HG02759 (cell line): ENCODE results near the gene CALML5.

Experiments used
- ATAC-seq: cut with Tn5 transposase; IDR thresholded peaks from one replicate; pipeline ENCODE4 v1.9.1; 2021; ENCODE audit warnings: mild to moderate bottlenecking, moderate library complexity; ENCODE audit not compliant: unreplicated experiment

Gene CALML5, protein sequence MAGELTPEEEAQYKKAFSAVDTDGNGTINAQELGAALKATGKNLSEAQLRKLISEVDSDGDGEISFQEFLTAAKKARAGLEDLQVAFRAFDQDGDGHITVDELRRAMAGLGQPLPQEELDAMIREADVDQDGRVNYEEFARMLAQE

DNA sequence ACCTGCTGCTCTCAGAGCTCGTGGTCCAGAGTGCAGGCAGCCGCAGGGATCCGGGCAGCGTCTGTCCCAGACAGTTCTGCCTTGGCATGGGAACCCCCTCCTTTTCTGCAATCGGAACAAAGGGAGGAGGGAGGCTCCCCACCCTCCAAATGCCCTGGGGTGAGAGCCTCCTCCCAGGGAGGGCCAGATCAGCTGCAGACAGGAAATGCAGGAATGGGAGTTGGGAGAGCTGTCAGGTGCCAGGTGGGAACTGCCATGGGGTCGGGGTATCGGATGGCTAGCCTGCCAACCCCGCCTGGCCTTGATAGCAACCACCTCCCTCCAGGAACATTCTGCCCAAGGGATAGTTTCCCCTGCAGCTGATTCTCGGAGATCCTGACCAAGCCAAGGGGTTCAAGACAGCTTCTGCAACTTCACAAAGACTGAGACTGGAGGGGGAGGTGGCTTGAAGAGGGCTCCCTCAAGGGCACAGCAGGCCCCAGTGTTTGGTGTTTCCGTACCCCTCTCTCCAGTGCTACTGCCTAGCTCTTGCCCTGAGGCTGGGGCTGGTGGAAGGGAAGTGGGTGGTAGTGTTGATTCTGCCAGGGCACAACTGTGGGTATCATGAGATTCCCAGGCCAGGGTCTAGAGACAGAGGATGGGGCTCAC, at the start of gene CALML5:
TSS of gene CALML5 (minus strand) at position 78 of the 648 bp plus-strand sequence. CDS start 132 bp downstream, outside the sequence.
- ATAC-seq, result no peak

DNA sequence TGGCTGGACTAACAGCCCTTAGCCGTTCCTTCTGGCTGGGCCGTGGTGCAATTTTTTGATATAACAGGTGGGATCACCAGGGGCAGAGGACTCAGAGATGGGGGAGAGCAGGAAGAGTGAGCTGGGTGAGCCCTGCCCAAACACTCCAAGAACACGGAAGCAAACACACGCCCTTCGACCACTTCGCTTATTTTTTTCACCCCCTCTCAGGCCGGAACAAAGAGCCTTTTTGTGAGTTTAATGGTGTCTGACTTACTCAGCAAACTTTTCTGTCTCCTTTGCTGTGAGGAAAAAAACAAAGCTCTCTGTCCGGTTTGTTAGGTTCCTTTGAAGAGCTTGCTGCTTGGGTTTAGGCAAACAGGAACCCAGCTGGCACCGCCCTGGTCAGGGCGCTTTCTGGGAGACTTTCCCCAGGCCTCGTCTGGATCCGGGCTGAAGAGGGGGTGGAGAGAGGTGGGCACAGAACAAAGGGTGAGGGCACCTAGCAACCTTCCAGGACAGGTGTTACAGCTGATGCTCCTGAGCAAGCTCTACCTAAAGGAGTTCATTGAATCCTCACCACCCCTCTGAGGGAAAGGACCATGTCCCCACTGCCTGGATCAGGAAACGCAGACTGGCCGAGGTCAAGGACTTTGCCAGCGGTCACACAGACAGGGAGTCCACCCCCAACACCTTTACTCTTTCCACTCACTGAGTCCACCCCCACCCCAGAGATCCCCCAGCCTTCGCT, 48.7 kb upstream of the CALML5 start:
- no peak for ATAC-seq

DNA sequence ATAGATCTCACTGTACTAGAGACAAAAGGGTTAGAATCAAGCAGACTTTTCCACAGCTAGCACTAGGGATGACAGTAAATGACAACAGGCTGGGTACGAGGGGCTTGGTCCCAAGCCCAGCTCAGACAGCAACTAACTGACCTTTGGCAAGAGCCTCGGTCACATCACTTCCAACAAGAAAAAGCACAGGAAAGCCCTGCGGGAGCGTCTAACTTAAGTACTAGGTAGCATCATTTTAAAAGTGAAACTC, 48.2 kb upstream of the CALML5 start:
- no peak for ATAC-seq

DNA sequence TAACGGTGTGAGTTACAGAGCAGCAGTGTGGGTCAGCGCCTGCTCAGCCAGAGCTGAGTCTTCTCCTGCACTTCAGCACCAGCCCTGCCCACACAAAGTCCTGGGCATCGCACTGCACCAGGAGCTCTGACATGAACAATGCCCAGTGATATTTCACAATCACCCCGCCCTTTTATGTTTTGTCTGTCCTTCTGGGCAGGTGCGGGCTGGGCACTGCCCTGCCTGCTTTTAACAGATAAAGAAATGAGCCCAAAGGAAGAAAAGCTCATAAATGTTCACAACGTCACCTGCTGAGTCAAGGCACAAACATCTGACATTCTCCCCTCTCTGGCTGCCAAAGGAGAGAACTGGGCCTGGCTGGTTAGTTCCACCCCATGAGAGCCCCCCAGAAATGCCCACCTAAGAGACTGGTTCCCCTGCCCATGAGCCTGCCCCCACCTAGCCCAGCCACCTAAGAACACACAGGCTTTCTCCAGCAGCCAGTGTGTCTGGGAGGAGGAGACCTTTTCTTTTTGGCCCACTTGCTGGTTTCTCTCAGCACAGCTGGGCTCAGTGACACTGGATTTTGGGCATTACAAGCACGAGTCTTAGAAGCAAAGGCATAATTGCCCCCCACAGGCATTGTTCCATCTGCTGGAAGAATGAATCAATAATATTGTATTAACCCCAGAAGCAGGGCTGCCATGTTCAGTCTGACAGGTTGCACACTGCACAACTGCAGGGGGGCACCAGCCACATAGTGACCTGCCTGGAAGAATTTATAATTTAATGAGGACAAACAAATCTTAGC, 47.7 kb upstream of the CALML5 start:
- ATAC-seq, result no peak

DNA sequence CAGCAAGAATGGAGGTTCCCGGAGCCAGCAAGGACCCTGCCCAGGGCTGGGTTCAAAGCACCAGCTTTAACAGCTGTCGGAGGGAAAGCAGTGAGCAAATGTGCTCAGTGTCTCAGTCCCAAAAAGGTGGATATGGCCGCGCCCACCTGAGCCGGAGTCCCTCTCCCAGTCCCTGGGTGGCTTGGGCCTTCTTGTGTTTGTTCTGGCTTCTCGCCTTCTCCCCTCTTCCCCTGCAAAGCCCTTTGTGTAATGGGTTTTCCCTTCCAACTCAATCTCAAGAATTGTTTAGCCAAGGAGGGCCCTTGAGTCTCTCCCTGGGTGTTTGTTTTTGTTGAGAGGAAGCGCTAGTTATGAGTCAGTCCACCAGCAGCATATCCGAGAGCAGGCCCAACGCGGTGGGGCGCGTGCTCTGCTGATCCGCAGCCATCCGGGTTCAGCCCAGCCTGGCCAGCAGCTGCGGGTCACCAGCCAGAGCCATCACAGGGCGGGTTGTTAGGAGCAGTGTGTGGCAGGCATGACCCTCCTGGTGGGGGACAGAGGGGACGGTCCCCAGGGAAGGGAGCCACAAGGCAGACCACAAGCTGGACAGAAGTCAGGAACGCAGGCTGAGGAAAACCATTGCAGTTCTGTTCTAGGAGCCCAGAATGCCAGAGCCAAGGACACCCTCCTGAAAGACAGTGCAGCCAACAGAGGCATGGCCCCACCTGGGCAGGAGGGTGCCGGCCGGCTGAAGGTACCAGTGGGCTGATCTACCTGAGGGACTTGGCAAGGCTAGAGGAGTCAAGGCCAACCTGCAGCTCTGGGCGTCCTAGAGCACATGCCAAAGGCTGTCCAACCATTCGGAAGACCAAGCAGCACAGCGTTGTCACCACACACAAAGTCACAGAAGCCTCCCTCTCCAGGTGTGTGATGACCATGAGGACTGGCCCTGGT, 46.7 kb upstream of the CALML5 start:
- no peak for ATAC-seq

DNA sequence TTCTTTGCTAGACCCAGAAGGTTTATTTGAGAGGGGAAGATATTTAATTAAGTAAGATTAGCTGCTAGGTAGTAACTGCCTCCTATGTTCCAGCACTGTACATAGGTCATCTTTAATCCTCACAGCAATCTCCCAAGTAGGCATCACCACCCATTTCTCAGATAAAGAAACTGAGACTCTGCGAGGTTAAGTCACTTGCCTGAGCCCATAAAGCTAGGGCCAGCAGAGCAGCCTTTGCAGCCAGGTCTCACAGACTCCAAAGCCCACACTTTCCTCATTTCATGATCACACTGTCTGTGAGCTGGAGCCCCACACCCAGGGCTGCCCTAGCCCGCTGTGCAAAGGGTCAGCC, 46.0 kb upstream of the CALML5 start:
- no peak for ATAC-seq

DNA sequence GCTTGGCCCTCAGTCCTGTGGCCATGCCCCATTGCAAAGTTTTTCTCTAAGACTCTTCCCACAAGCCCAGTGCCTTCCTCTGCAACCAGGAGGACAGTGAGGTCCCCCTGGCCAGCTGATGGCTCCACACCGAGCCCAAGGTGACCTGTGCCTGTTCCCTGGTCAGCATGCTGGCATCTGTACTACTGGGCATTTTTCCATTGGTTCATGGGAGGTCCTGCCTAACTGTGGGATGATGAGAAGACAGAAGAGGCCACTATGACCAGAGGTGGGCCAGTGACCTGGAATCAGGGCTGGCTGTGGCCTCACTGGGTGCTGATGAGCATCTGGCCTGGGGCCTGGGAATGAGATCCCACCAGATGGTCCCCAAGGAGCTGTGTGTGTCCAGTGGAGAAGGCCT, 45.6 kb upstream of the CALML5 start:
- no peak for ATAC-seq

DNA sequence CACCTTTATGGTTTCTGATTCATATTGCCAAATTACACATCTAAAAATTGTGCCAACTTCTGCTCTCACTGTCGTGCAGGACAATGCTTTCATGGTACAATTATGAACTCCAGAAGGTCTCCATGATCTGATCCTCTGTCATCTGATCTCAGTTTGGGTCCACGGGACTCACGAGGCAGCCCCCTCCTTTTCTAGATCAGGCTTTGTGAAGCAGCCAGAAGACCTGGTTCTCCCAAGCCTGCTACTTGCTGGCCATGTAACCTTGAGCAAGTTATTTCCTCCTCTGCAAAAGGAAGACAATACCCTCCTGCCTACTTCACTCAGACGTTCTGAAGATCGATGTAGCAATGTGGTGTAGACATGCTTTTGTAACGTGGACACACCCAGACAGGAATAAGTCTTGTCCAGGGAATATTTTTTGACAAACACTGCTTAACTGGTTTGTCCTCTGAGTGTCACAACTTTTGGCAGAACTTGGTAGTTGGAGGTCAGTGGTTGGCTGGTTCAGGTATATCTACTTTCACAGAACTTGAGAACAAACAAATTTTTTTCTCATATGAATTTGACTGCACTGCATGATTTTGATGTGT, 44.9 kb upstream of the CALML5 start:
- no peak for ATAC-seq

DNA sequence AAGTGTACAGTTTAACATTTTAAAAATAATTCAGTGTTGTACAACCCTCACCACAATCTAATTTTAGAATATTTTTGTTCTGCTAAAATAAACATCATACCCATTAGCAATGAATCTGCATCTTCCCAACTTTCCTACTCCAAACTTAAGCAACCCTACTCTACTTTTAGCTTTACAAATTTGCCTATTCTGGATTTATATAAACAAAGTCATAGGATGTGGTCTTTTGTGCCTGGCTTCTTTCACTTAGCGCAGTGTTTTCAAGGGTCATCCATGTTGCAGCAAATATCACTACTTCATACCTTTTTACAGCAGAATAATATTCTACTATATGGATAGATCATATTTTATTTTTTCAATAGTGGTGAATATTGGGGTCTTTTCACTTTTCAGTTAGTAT, 44.3 kb upstream of the CALML5 start:
- ATAC-seq, result no peak

DNA sequence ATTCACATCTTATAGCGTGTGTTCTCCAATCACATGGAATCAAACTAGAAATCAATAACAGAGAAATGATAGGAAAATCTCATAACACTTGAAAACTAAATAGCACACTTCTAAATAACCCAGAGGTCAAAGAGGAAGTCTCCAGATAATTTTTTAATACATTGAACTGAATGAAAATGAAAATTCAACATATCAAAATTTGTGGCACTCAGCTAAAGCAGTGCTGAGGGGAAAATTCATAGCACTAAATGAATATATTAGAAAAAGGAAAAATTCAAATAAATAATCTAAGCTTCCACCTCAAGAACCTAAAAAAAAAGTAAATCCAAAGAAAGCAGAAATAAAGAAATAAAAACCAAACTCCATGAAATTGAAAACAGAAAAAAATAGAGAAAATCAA, 42.7 kb upstream of the CALML5 start:
- no peak for ATAC-seq

DNA sequence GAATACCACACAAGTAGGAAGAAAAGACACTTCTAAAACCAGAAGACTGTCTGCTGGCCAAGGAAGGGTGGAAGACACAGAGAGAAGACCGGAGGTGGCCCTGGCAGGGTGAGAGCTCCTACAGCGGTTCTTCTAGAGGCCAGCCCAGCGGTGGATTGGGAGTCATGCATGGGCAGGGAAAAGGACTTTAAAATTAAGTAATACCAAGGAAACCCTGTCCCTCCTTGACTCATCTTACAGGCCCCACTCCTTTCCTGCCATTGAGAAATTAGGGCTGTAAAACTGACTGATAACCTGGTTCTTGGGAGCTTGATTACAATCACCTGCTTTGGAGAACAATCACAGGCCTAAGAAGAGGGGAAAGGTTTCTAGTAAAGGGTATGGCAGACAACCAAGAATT, 41.5 kb upstream of the CALML5 start:
- no peak for ATAC-seq

DNA sequence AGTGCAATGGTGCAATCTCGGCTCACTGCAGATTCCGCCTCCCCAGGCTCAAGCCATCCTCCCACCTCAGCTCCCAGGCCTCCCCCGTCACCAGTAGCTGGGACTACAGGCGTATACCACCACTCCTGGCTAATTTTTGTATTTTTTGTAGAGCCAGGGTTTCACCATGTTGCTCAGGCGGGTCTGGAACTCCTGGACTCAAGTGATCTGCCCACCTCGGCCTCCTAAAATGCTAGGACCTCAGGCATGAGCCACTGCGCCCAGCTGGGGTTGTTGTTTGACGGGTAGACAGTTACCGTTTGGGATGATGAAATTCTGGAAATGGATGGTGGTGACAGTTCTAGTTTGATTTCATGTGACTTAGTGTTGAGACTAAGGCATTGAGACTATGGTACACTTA, 40.7 kb upstream of the CALML5 start:
- no peak for ATAC-seq

DNA sequence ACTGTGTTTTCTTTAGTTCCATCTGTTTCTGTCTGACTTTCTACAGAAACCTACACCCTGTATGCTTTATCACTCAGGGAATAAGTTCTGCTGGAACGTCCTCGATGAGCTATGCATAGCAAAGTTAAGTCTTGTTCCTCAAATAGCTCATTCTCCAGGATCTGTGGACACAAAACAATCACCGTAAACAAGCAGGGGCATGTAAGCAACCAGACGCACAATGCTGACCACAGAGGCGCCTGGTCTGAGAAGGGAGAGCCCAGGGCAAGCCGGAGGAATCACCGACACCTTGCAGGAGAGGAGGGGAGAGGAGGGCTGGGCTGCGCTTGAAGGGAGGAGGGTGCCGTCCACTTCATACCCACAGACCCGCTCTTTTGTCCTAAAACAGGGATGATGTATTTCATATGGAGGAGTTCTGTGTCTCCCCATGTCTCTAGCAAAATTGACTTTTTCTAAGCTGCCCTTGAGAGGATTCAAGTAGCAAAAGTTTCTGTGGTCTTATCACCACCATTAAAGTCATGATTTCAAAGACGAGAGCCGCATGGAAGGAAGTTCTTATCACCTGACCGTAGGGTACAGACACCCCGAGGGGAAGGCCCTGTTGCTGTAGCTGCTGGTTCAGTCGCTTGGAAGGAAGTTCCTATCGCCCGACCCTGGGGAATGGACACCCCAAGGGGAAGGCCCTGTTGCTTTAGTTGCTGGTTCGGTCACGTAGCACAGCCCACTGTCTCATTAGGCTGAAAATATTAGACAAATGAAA, 39.7 kb upstream of the CALML5 start:
- ATAC-seq, result no peak

DNA sequence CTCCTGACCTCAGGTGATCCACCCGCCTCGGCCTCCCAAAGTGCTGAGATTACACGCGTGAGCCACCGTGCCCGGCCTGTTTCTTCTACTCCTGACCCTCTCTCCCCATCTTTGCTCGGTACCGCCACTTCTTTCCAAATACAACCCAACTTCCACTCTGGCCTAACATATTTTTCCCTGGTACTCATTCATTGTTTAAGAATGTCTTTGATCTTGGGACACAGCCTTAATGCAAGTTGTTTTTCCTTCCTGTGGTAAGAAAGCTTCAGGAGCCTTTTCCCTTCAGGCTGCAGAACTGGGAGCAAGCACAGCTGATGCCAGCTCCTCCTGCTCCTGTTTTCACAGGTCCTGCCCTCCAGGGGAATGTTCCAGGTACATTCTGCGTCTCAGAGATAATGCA, 39.1 kb upstream of the CALML5 start:
- no peak for ATAC-seq

DNA sequence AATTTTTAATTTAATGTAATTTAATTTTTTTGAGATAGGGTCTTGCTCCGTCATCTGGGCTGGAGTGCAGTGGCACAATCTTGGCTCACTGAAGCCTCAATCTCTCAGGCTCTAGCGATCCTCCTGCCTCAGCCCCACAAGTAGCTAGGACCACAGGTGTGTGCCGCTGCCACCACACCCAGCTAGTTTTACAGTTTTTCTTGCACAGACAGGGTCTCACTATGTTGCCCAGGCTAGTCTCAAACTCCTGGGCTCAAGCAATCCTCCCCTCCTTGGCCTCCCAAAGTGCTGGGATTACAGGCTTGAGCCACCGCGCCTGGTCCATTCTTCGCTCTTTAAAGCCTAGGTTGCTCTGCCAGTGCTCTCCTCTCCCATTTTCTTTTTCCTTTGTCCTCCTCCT, 38.3 kb upstream of the CALML5 start:
- ATAC-seq, result no peak

DNA sequence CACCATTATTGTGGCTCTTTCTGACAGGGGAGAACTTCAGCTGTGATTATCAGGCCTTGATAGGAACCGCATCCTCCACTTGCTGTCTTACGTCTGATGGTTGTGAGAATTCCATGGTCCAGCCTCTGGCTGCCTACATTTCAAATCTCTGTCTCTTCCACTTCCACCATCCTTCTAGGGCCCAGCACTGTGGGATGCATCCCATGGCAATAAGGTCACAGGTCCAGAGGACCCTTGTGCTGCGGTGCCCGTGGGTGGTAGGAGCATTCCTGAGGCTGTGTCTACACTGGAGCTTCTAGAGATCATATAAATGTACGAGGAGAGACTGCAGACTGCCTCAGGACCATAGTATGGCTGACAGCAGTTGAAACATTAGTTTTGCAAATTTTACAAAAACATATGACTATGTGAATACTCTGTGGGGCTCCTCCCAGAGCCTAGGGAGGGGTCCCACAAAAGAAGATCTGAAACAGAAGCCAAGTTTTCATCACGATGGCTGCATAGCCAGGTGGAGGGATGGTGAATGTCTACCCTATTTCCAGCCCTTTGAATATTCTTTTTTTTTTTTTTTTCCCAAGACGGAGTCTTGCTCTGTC, 37.2 kb upstream of the CALML5 start:
- no peak for ATAC-seq

DNA sequence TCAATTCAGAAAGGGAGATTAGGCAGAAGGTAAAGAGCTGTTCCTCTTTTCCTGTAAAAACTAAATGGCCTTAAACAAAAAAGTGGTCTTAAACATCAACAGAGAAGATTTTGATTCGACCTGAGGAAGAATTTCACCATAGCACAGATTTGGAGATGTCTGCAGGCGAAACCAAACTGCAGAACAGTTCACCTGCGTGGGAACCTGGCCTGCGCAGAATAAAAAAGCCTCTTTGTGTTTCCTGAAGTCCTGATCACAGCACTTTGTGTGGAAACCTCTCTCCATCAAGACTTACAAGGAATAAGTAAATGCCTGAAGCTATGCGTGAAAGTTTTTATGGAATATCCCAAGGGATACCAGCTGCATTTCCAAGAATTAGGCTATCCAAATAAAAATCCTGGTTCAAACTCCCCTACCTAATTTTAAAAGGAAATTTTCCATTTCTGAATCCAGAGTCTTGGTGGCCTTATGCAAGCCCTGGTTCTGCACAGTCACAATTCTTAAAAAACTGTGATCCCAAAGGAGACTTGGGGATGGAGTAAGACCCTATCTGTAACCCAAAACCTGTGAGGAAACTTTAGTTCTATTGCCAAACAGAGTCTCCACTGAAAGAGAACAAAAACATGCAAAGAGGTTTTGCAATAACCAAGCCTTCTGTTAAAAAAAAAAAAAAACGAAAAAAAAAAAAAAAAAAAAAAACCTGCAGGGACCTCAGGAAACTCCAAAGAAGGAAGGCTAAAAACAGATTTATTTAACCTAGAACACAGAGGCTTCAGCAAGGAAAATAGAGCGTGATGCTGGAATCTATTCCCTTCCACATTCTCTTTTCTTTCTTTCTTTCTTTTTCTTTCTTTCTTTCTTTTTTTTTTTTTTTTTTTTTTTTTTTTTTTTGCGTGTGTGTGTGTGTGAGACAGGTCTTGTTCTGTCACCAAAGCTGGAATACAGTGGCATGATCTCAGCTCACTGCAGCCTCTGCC, 35.8 kb upstream of the CALML5 start:
- ATAC-seq, result no peak
